ENCODE results near the gene DLGAP5. TPM values are rescaled to one million over a fixed set of nuclear protein-coding genes. Genes with fewer than 3 reads are reported as not detected.

Gene DLGAP5
- total RNA-seq, 1 experiment from 2014 or later = 118 TPM

- Mint-ChIP-seq H3K9me3 (no peaks in the 10 kb centered on the region), H3K27me3 (ENCODE audit: low read depth) (peaks cover 16% of the 10 kb centered on the region), H3K4me1 (peaks cover 37 to 40% of the 10 kb centered on the region in 2 experiments), H3K36me3 (ENCODE audit: insufficient read depth in 1 of 3, low read depth in 3 of 3) (peaks cover 0 to 5% (median 0%) of the 10 kb centered on the region in 3 experiments; a peak in 2 of 7 replicates), H3K27ac (no peak overlapping the region), H3K4me3 (no peak overlapping the region)
- Histone ChIP-seq H3K23ac (ENCODE audit: insufficient read length, low read depth, low read length) (no peak overlapping the region), H3K4me1 (ENCODE audit: insufficient read depth, low read length) (peaks cover 14% of the 10 kb centered on the region; the same call in 1 of the 2 replicates), H3K18ac (ENCODE audit: insufficient read length, low read depth, low read length) (no peak overlapping the region), H3K79me1 (ENCODE audit: insufficient read depth, low read depth, low read length, poor library complexity, severe bottlenecking) (no peaks in the 10 kb centered on the region), H2BK15ac (ENCODE audit: low read depth, low read length) (no peak overlapping the region), H2BK120ac (ENCODE audit: low read depth, low read length, poor library complexity, severe bottlenecking) (no peak overlapping the region), H3K4ac (ENCODE audit: low read depth, low read length) (no peak overlapping the region), H4K8ac (replicated peaks; ENCODE audit: insufficient read length, low read depth, low read length) (no peak overlapping the region), H2BK20ac (ENCODE audit: low read depth, low read length, poor library complexity, severe bottlenecking) (no peak overlapping the region), H2BK12ac (ENCODE audit: insufficient read length, low read depth, low read length) (no peak overlapping the region), H3K27me3 (ENCODE audit: insufficient read depth, low read length) (no peaks in the 10 kb centered on the region), H3K27ac (ENCODE audit: insufficient read length, low read depth, low read length) (no peak overlapping the region), H3K4me2 (ENCODE audit: insufficient read depth, insufficient read length, low read length) (no peak overlapping the region), H2AFZ (ENCODE audit: low read length) (no peak overlapping the region), H3K56ac (ENCODE audit: insufficient read length, low read depth, low read length) (no peak overlapping the region), H3K79me2 (ENCODE audit: insufficient read depth, low read length) (no peaks in the 10 kb centered on the region), H4K20me1 (ENCODE audit: control insufficient read depth, insufficient read depth, insufficient read length) (no peaks in the 10 kb centered on the region), H3K9me3 (ENCODE audit: control insufficient read depth, low read depth, low read length) (no peaks in the 10 kb centered on the region), H4K5ac (ENCODE audit: insufficient read length, low read depth, low read length) (no peak overlapping the region), H3K14ac (ENCODE audit: insufficient read depth, low read length) (no peak overlapping the region), H2AK5ac (ENCODE audit: insufficient read length, low read length) (no peak overlapping the region), H3K23me2 (ENCODE audit: insufficient read length, low read depth, low read length, poor library complexity, severe bottlenecking) (no peaks in the 10 kb centered on the region), H3T11ph (ENCODE audit: low read length) (no peak overlapping the region), H3K9ac (ENCODE audit: extremely low read depth, insufficient read length, low read length) (no peak overlapping the region), H2BK5ac (ENCODE audit: insufficient read length, low read length) (no peak overlapping the region), H4K91ac (ENCODE audit: insufficient read length, low read depth, low read length) (no peak overlapping the region)
- DNase-seq = no peak
- no CpG with 5 or more reads among the region's 7 CpGs for WGBS (ENCODE audit: extremely low coverage, insufficient read length, low lambda C conversion rate)
- TF ChIP-seq CTCF (conservative IDR thresholded peaks at IDR 0.05) = no peak
These were observed 85.4 kb downstream of the DLGAP5 start for GRCh38 chr14:55105991-55106390.

All from H9 (cell line).